A673 (cell line): ENCODE measurements around the gene PDGFB.

Experiments used
- EZH2 ChIP-seq: fragments of 200-600 bp; sonication (generic); IDR thresholded peaks from 2 replicates; pipeline ENCODE4 v1.6.1; 2017; ENCODE audit warnings: borderline replicate concordance, low read depth, mild to moderate bottlenecking, mixed read lengths, antibody characterized with exemption, low read length; ENCODE audit not compliant: poor library complexity, severe bottlenecking
- TF ChIP-seq, protein P1 (sequence below): fragments of 300-800, 200-600 bp; sonication (generic); conservative IDR thresholded peaks from 2 replicates; pipeline ENCODE4 v1.5.1; 2017; ENCODE audit warnings: low read depth, mild to moderate bottlenecking, antibody characterized with exemption, low read length, moderate library complexity, mixed read lengths

DNA sequence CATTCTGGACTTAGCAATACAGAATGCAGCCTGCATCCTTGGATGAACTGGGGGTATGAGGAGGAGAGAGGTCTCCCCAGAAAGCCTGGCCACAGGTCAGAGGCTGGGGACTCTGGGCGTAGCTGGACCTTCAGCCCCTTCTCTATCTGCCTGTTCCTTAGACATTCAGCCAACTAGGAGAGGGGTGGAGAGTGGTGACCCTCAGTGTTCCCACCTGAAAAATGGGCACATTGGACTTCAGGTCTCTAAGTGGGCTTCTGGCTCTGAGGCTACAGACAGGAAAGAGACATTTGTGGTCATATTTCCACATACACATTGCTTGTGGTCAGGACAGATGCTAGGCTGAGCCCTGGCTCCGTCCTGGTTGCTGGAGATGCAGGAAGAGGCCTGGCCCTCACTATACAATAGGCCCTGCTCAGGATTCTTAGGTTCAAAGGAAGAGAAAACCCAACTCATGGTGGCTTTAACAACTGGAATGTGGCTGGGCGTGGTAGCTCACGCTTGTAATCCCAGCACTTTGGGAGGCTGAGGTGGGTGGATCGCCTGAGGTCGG, 62.2 kb downstream of the PDGFB start:
- TF ChIP-seq, protein P1, sequence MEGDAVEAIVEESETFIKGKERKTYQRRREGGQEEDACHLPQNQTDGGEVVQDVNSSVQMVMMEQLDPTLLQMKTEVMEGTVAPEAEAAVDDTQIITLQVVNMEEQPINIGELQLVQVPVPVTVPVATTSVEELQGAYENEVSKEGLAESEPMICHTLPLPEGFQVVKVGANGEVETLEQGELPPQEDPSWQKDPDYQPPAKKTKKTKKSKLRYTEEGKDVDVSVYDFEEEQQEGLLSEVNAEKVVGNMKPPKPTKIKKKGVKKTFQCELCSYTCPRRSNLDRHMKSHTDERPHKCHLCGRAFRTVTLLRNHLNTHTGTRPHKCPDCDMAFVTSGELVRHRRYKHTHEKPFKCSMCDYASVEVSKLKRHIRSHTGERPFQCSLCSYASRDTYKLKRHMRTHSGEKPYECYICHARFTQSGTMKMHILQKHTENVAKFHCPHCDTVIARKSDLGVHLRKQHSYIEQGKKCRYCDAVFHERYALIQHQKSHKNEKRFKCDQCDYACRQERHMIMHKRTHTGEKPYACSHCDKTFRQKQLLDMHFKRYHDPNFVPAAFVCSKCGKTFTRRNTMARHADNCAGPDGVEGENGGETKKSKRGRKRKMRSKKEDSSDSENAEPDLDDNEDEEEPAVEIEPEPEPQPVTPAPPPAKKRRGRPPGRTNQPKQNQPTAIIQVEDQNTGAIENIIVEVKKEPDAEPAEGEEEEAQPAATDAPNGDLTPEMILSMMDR, result no peak
- no peak for TF ChIP-seq EZH2
